Trophoblast cell (in vitro differentiated cells and primary cell): ENCODE data around the gene SLC7A6.

Experiments used
- DNase-seq, 2 donors: peaks; one replicate each; pipeline ENCODE4 v3.0.0-alpha.2; 2016
- H2AFZ ChIP-seq: 2 replicates; pipeline ENCODE4 v1.6.1; 2013; ENCODE audit warnings: low read length, moderate library complexity, mild to moderate bottlenecking; ENCODE audit not compliant: insufficient read depth, poor library complexity
- H2AK5ac ChIP-seq: 2 replicates; pipeline ENCODE4 v1.6.1; 2013; ENCODE audit warnings: mild to moderate bottlenecking, low read length
- H2BK120ac ChIP-seq: 2 replicates; pipeline ENCODE4 v1.6.1; 2013; ENCODE audit warnings: low read length, mild to moderate bottlenecking, moderate library complexity; ENCODE audit not compliant: insufficient read depth, poor library complexity
- H2BK12ac ChIP-seq: 2 replicates; pipeline ENCODE4 v1.6.1; 2013; ENCODE audit warnings: mild to moderate bottlenecking, low read length, moderate library complexity
- H2BK5ac ChIP-seq: 2 replicates; pipeline ENCODE4 v1.6.1; 2013; ENCODE audit warnings: low read length, low read depth, moderate library complexity, mild to moderate bottlenecking; ENCODE audit not compliant: poor library complexity
- H3K14ac ChIP-seq: 2 replicates; pipeline ENCODE4 v1.6.1; 2013; ENCODE audit warnings: mild to moderate bottlenecking, low read length
- H3K18ac ChIP-seq: 2 replicates; pipeline ENCODE4 v1.6.1; 2013; ENCODE audit warnings: mild to moderate bottlenecking, low read length
- H3K23ac ChIP-seq: 2 replicates; pipeline ENCODE4 v1.6.1; 2013; ENCODE audit warnings: low read length
- H3K27ac ChIP-seq: 2 replicates; pipeline ENCODE4 v1.5.1; 2013; ENCODE audit warnings: low read depth, mild to moderate bottlenecking, inconsistent platforms, low read length, moderate library complexity
- H3K27me3 ChIP-seq: 2 replicates; pipeline ENCODE4 v1.6.1; 2013; ENCODE audit warnings: inconsistent platforms, mild to moderate bottlenecking, low read length, moderate library complexity; ENCODE audit not compliant: insufficient read depth
- H3K36me3 ChIP-seq, 2 experiments: 1 replicate in 1 of 2; 2 replicates in 1 of 2; pipeline ENCODE4 v1.6.1; 2013; ENCODE audit warnings: low read length in 2 of 2, mild to moderate bottlenecking in 2 of 2, moderate library complexity in 1 of 2; ENCODE audit not compliant: insufficient read depth in 2 of 2, control insufficient read depth in 1 of 2
- H3K4ac ChIP-seq: 2 replicates; pipeline ENCODE4 v1.6.1; 2013; ENCODE audit warnings: low read depth, mild to moderate bottlenecking, low read length, moderate library complexity
- H3K4me1 ChIP-seq, 2 experiments: 1 replicate in 1 of 2; 2 replicates in 1 of 2; pipeline ENCODE4 v1.6.1; 2013; ENCODE audit warnings: low read length in 2 of 2, mild to moderate bottlenecking in 2 of 2, moderate library complexity in 1 of 2; ENCODE audit not compliant: insufficient read depth in 2 of 2, control insufficient read depth in 1 of 2
- H3K4me2 ChIP-seq: 2 replicates; pipeline ENCODE4 v1.6.1; 2013; ENCODE audit warnings: inconsistent platforms, mild to moderate bottlenecking, low read length, moderate library complexity
- H3K4me3 ChIP-seq: 2 replicates; pipeline ENCODE4 v1.5.1; 2013; ENCODE audit warnings: mild to moderate bottlenecking, low read depth, low read length, inconsistent platforms
- H3K79me1 ChIP-seq: one replicate; pipeline ENCODE4 v1.6.1; 2013; ENCODE audit warnings: low read length
- H3K79me2 ChIP-seq: 2 replicates; pipeline ENCODE4 v1.6.1; 2013; ENCODE audit warnings: low read length, mild to moderate bottlenecking; ENCODE audit not compliant: control insufficient read depth, insufficient read depth, poor library complexity
- H3K9ac ChIP-seq: 2 replicates; pipeline ENCODE4 v1.6.1; 2013; ENCODE audit warnings: mild to moderate bottlenecking, low read length
- H3K9me3 ChIP-seq: 2 replicates; pipeline ENCODE4 v1.6.1; 2013; ENCODE audit warnings: low read depth, mild to moderate bottlenecking, control low read depth, inconsistent platforms, low read length; ENCODE audit not compliant: insufficient read depth
- H4K12ac ChIP-seq: 2 replicates; pipeline ENCODE4 v1.6.1; 2013; ENCODE audit warnings: low read depth, mild to moderate bottlenecking, low read length, moderate library complexity
- H4K8ac ChIP-seq: 2 replicates; pipeline ENCODE4 v1.6.1; 2013; ENCODE audit warnings: low read depth, mild to moderate bottlenecking, low read length, moderate library complexity
- H4K91ac ChIP-seq: one replicate; pipeline ENCODE4 v1.6.1; 2013; ENCODE audit warnings: low read depth, mild to moderate bottlenecking, low read length, moderate library complexity
- WGBS: extraction: QIAGEN DNeasy Blood & Tissue Kit; methylation state at CpG from one replicate; pipeline ENCODE4 v1.1.7; 2013; ENCODE audit warnings: missing lambda C conversion rate; ENCODE audit not compliant: insufficient read length, insufficient coverage; ENCODE audit errors: extremely low coverage; 5-methylcytosine and 5-hydroxymethylcytosine counted together

The SLC7A6 gene

GRCh38 chr16:68297908-68298307 lies 33.6 kb downstream of the SLC7A6 start:
- Histone ChIP-seq H2AFZ (no peak overlapping the region), H3K79me1 (no peaks in the 10 kb centered on the region), H4K12ac (no peak overlapping the region), H3K4me3 (no peak overlapping the region), H2BK120ac (no peak overlapping the region), H3K14ac (no peak overlapping the region), H3K18ac (no peak overlapping the region), H3K9me3 (peaks cover 1% of the 10 kb centered on the region), H3K23ac (no peak overlapping the region), H3K36me3 (peaks cover 50 to 70% of the 10 kb centered on the region in 2 experiments), H3K4me1 (no peaks in the 10 kb centered on the region), H3K27ac (no peak overlapping the region), H4K91ac (no peak overlapping the region), H3K9ac (no peak overlapping the region), H2BK5ac (no peak overlapping the region), H2AK5ac (no peak overlapping the region), H4K8ac (no peak overlapping the region), H3K4ac (no peak overlapping the region), H3K4me2 (no peak overlapping the region), H3K79me2 (no peaks in the 10 kb centered on the region), H3K27me3 (no peaks in the 10 kb centered on the region), H2BK12ac (no peak overlapping the region)
- WGBS: no CpG with 5 or more reads among the region's 3 CpGs
- no peak for DNase-seq

- no peak overlapping the region for H3K9ac ChIP-seq
- no peaks in the 10 kb centered on the region for H3K27me3 ChIP-seq
- no peak overlapping the region for H2AK5ac ChIP-seq
- no peak overlapping the region for H2BK12ac ChIP-seq
- H3K4me2 ChIP-seq: no peak overlapping the region
- DNase-seq: no peak
- H3K36me3 ChIP-seq: peaks cover 48 to 70% of the 10 kb centered on the region in 2 experiments
- no CpG with 5 or more reads among the region's 3 CpGs for WGBS
- H4K12ac ChIP-seq: no peak overlapping the region
- H3K79me2 ChIP-seq: no peaks in the 10 kb centered on the region
- H3K9me3 ChIP-seq: peaks cover 1% of the 10 kb centered on the region
- no peak overlapping the region for H4K8ac ChIP-seq
- no peaks in the 10 kb centered on the region for H3K79me1 ChIP-seq
- no peak overlapping the region for H3K18ac ChIP-seq
- H3K14ac ChIP-seq: no peak overlapping the region
- H3K23ac ChIP-seq: no peak overlapping the region
- no peaks in the 10 kb centered on the region for H3K4me1 ChIP-seq
- no peak overlapping the region for H4K91ac ChIP-seq
- H2BK5ac ChIP-seq: no peak overlapping the region
- H3K4ac ChIP-seq: no peak overlapping the region
- H3K4me3 ChIP-seq: no peak overlapping the region
- H3K27ac ChIP-seq: no peak overlapping the region
- no peak overlapping the region for H2AFZ ChIP-seq
- H2BK120ac ChIP-seq: no peak overlapping the region
Observed at GRCh38 chr16:68298312-68298711, 34.0 kb downstream of the SLC7A6 start.

GRCh38 chr16:68298907-68299561 lies 34.7 kb downstream of the SLC7A6 start:
- no peak for DNase-seq
- Histone ChIP-seq H3K79me1 (no peaks in the 10 kb centered on the region), H3K23ac (no peak overlapping the region), H3K4ac (no peak overlapping the region), H4K91ac (no peak overlapping the region), H3K4me1 (no peaks in the 10 kb centered on the region), H2BK12ac (no peak overlapping the region), H3K27ac (no peak overlapping the region), H3K18ac (no peak overlapping the region), H2AFZ (no peak overlapping the region), H2BK5ac (no peak overlapping the region), H3K14ac (no peak overlapping the region), H2BK120ac (no peak overlapping the region), H3K36me3 (peaks cover 49 to 68% of the 10 kb centered on the region in 2 experiments), H3K27me3 (no peaks in the 10 kb centered on the region), H3K4me3 (no peak overlapping the region), H4K8ac (no peak overlapping the region), H3K79me2 (no peaks in the 10 kb centered on the region), H3K9me3 (peaks cover 1% of the 10 kb centered on the region), H3K4me2 (no peak overlapping the region), H3K9ac (no peak overlapping the region), H4K12ac (no peak overlapping the region), H2AK5ac (no peak overlapping the region)
- no CpG with 5 or more reads among the region's 5 CpGs for WGBS

GRCh38 chr16:68299571-68300453 lies 35.5 kb downstream of the SLC7A6 start:
- no CpG with 5 or more reads among the region's 11 CpGs for WGBS
- no peak overlapping the region for H4K8ac ChIP-seq
- H2AK5ac ChIP-seq: no peak overlapping the region
- H3K4me2 ChIP-seq: no peak overlapping the region
- H3K23ac ChIP-seq: no peak overlapping the region
- H3K27me3 ChIP-seq: no peaks in the 10 kb centered on the region
- H3K4me1 ChIP-seq: no peaks in the 10 kb centered on the region
- no peaks in the 10 kb centered on the region for H3K79me1 ChIP-seq
- H2BK120ac ChIP-seq: no peak overlapping the region
- H3K4ac ChIP-seq: no peak overlapping the region
- no peak overlapping the region for H3K9ac ChIP-seq
- H2BK5ac ChIP-seq: no peak overlapping the region
- no peak overlapping the region for H4K91ac ChIP-seq
- no peak overlapping the region for H4K12ac ChIP-seq
- DNase-seq: no peak
- no peak overlapping the region for H3K18ac ChIP-seq
- peaks cover 1% of the 10 kb centered on the region for H3K9me3 ChIP-seq
- no peak overlapping the region for H2AFZ ChIP-seq
- no peaks in the 10 kb centered on the region for H3K79me2 ChIP-seq
- no peak overlapping the region for H3K14ac ChIP-seq
- no peak overlapping the region for H2BK12ac ChIP-seq
- H3K27ac ChIP-seq: no peak overlapping the region
- peaks cover 48 to 65% of the 10 kb centered on the region in 2 experiments for H3K36me3 ChIP-seq
- no peak overlapping the region for H3K4me3 ChIP-seq
